ENCODE data around the gene KIFC3.

The KIFC3 gene

GRCh38 chr16:57711993-57712392, 90.3 kb downstream of the KIFC3 start:
- H3K36me3 ChIP-seq (ENCODE audit: control insufficient read depth in 1 of 2, insufficient read depth in 2 of 2, low read length in 2 of 2), result no peaks in the 10 kb centered on the region
- peaks cover 0 to 6% of the 10 kb centered on the region in 2 donors for H3K27me3 ChIP-seq (ENCODE audit: control insufficient read depth in 1 of 2, insufficient read depth in 2 of 2, low read length in 2 of 2)
- H3K9me3 ChIP-seq (ENCODE audit: control insufficient read depth in 1 of 2, low read length in 2 of 2), result no peaks in the 10 kb centered on the region
- H3K27ac ChIP-seq (ENCODE audit: low read depth, low read length), result no peak overlapping the region
- H3K4me3 ChIP-seq (ENCODE audit: low read depth in 1 of 2, low read length in 2 of 2), result no peak overlapping the region
- H3K9ac ChIP-seq (ENCODE audit: low read depth in 1 of 2, low read length in 2 of 2), result no peak overlapping the region
- no peaks in the 10 kb centered on the region for H3K4me1 ChIP-seq (ENCODE audit: control insufficient read depth in 1 of 2, insufficient read depth in 2 of 2, low read length in 2 of 2)

- no peaks in the 10 kb centered on the region for H3K36me3 ChIP-seq (ENCODE audit: control insufficient read depth in 1 of 2, insufficient read depth in 2 of 2, low read length in 2 of 2)
- H3K4me1 ChIP-seq (ENCODE audit: control insufficient read depth in 1 of 2, insufficient read depth in 2 of 2, low read length in 2 of 2), result no peaks in the 10 kb centered on the region
- H3K4me3 ChIP-seq (ENCODE audit: low read depth in 1 of 2, low read length in 2 of 2), result no peak overlapping the region
- no peaks in the 10 kb centered on the region for H3K9me3 ChIP-seq (ENCODE audit: control insufficient read depth in 1 of 2, low read length in 2 of 2)
- H3K27ac ChIP-seq (ENCODE audit: low read depth, low read length), result no peak overlapping the region
- H3K27me3 ChIP-seq (ENCODE audit: control insufficient read depth in 1 of 2, insufficient read depth in 2 of 2, low read length in 2 of 2), result peaks cover 0 to 6% of the 10 kb centered on the region in 2 donors
- H3K9ac ChIP-seq (ENCODE audit: low read depth in 1 of 2, low read length in 2 of 2), result no peak overlapping the region
Measured at GRCh38 chr16:57711346-57711745, 90.9 kb downstream of the KIFC3 start.

GRCh38 chr16:57709663-57710062, 92.6 kb downstream of the KIFC3 start:
- Histone ChIP-seq H3K4me1 (ENCODE audit: control insufficient read depth in 1 of 2, insufficient read depth in 2 of 2, low read length in 2 of 2) (no peaks in the 10 kb centered on the region), H3K4me3 (ENCODE audit: low read depth in 1 of 2, low read length in 2 of 2) (no peak overlapping the region)

More at GRCh38 chr16:57709663-57710062, 92.6 kb downstream of the KIFC3 start:
- Histone ChIP-seq H3K9me3 (ENCODE audit: control insufficient read depth in 1 of 2, low read length in 2 of 2) (no peaks in the 10 kb centered on the region), H3K27me3 (ENCODE audit: control insufficient read depth in 1 of 2, insufficient read depth in 2 of 2, low read length in 2 of 2) (no peaks in the 10 kb centered on the region), H3K27ac (ENCODE audit: low read depth, low read length) (no peak overlapping the region), H3K36me3 (ENCODE audit: control insufficient read depth in 1 of 2, insufficient read depth in 2 of 2, low read length in 2 of 2) (no peaks in the 10 kb centered on the region), H3K9ac (ENCODE audit: low read depth in 1 of 2, low read length in 2 of 2) (no peak overlapping the region)

All from duodenal mucosa (tissue), 2 donors.